Measurements from ENCODE around the gene TIMP3.

The TIMP3 gene

DNA sequence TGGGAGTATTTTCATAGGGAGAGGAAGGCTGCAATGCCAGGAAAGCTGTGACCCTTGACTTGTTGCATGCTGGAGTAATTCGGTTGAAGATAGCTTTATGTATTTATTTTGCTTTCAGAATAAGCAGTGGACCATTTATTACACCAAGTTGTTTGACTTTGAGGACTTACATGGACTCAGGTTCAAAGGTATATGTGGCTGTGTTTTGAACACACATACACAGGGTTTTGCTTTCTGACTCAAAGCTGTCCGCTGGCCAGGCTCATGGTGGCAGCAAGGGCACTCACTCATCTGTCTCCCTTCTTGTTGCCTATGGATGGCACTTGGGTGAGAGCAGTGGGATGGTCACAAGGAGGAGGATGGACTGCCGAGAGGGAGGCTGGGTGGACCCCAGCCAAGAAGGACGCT, 6.5 kb downstream of the TIMP3 start:
- no peak for DNase-seq (ENCODE audit: low read depth)

- no peak for DNase-seq (ENCODE audit: low read depth)
Observed at GRCh38 chr22:32809786-32810554, 8.5 kb downstream of the TIMP3 start.

DNA sequence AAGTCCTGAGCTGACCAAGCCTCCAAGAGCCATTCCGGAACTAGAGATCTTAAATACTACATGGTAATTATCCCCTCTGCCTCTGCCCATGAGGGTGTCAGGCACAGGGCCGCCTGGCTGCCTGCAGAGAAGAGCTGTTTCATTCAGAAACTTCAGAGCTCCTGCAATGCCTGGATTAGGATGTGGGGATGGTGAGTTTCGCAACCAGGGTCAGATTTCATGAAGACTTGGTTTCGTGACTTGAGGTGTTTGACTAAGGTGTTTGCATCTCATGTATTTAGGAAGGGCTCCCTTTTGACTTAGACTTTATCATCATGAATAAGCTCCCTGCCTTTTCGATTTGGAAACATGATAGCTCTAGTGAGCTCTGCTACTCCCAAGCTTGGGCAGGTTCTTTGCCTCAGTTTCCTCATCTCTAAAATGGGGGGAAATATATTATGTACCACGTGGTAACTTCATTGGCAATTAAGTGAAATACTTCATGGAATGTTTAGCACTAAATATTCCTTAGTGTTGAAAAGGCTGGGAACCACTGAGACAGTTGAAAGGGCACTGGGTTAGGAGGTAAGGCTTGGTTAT, 9.1 kb downstream of the TIMP3 start:
- DNase-seq (ENCODE audit: low read depth) = no peak

GRCh38 chr22:32811788-32812545, 10.5 kb downstream of the TIMP3 start:
- DNase-seq (ENCODE audit: low read depth) = no peak

DNA sequence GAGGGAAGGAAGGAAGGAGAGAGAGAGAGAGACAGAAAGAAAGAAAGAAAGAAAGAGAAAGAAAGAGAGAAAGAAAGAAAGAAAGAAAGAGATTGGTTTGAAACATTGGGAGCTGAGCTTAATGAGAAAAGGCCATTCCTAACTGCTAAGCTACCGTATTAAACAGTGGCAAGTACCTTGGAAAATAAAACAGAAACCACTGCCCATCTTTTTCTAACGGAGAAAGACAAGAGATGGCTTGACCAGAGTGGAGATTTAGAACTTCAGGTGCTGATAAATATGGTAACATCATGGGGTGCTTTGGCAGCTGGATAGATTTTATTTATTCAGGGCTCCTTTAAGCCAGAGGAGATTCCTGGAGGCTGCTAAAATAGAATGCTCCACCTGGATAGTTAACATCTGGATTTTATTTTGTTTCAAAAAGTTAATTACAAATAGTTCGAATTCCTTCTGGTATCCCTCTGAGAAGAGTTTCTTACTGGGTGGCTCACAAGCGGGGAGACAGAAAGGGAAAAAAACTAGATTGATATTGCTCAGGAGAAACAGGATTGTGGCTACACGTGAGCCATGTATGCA, 12.9 kb downstream of the TIMP3 start:
- no peak for DNase-seq (ENCODE audit: low read depth)

GRCh38 chr22:32815059-32815458, 13.6 kb downstream of the TIMP3 start:
- no peak for DNase-seq (ENCODE audit: low read depth)

DNA sequence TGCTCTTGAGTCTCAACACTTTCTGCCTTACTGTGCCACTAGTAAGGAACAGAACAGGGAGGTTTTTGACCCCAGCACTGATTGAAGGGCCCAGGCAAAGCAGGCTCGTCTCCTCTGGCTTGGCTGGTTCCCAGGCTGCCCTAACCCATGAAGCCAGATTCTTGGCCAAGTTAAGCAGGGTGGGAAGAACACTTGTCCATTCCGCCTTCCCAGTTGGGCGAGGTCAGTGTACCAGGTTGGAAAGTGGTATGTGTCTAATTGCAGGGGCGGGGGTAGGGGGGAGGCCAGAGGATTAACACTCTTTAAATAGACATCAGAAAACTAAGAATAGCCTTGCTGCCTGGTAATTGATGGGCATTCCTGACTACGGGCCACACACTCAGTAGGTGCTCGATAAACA, 14.4 kb downstream of the TIMP3 start:
- no peak for DNase-seq (ENCODE audit: low read depth)

GRCh38 chr22:32817137-32817730, 15.7 kb downstream of the TIMP3 start:
- no peak for DNase-seq (ENCODE audit: low read depth)

DNA sequence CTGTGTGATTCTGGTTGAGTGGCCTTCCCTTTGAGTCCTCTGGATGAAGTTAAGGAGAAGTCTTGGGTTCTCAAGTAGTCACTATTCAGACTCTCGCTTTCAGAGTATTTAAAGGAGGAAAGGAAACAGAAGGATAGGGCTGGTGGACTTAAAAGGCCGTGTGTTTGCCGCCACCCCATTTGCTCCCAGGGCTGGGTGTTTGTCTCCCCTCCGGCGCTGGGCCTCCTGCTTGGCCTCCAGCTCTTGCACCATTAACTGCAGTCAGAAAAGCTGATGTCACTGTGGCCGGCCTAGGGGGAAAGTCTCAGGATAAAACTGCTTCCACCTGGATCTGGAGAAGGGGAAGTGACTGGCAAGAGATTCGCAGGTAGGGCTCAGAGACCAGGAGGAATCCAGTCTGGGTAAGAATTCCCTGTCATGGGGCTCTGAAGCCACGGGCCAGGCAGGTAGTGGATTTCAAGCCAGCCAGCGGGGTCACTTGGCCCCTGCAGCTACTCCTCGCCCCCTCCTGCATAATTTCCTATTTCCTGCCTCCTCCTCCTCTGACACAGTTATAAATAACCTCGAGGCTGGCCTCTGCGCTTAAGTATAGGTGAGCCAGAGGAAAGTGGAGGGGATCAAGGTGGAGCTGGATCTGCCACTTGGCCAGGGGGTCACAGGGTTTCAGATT, 17.1 kb downstream of the TIMP3 start:
- no peak for DNase-seq (ENCODE audit: low read depth)

- DNase-seq (ENCODE audit: low read depth) = no peak
Observed at GRCh38 chr22:32819120-32819519, 17.6 kb downstream of the TIMP3 start.

- DNase-seq (ENCODE audit: low read depth) = no peak
Observed at GRCh38 chr22:32820131-32821119, 18.9 kb downstream of the TIMP3 start.

DNA sequence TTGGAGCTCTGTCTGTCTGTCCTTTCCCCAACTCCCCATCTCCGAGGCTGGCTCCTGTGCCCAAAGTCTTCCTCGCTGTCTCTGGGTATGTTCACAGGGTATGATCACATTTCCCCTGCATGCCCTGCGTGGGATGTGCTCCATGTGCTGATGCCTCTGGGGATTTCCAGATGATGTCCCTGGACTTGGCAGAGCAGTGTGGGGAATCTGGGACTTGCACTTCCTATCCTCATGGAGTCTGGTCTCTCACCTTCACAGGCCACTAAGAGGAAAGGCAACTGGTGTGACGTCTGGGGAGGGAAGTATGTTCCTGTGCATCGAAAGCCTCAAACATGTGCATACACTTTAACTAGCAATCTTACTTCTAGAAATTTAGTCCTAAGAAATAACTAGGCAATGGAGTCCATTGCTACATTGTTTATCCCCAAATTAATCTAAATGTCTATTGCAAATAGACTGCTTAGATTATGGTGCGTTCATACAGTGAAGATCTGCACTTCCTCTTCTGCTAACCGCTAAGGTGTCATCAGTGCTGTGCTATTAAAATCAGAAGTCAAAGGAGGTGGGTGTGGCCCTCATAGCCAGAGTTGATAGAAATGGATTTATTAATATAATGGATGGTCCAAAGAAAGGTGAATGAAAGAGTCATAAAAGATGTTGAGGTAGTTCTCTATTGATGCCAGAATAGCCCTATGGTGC, 20.8 kb downstream of the TIMP3 start:
- DNase-seq (ENCODE audit: low read depth) = no peak

DNA sequence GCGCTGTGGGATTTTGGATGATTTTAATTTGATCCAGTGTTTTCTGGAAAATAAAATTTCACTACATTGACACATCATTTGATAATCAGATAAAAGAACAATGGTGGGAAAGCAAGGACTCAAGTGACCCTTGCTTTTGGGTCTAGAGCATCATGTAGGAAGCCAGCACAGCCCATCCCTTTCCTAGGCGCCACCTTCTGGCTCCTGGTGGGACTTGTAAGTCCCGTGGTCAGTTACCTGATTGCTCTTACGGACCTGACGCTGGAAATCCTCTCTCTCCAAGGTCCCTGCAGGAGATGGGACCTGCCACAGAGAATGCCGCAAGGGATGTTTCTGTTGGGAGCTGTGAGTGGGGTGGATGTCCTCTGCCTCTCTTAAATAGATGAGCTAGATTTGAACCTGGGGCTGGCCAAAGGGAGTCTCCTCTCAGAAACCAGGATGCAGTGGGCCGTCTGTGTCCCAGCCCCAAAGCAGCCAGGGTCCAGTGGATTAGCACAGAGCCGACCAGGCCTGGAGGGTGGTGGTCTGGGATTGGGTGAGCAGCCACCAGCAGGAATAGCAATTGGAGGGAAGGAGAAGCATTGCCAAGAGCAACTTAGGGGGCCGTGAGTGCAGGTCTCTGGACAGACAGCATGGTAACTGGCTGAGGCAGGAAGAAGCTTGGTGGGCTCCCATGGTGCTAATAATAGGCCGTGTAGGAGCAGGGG, 21.7 kb downstream of the TIMP3 start:
- no peak for DNase-seq (ENCODE audit: low read depth)

DNA sequence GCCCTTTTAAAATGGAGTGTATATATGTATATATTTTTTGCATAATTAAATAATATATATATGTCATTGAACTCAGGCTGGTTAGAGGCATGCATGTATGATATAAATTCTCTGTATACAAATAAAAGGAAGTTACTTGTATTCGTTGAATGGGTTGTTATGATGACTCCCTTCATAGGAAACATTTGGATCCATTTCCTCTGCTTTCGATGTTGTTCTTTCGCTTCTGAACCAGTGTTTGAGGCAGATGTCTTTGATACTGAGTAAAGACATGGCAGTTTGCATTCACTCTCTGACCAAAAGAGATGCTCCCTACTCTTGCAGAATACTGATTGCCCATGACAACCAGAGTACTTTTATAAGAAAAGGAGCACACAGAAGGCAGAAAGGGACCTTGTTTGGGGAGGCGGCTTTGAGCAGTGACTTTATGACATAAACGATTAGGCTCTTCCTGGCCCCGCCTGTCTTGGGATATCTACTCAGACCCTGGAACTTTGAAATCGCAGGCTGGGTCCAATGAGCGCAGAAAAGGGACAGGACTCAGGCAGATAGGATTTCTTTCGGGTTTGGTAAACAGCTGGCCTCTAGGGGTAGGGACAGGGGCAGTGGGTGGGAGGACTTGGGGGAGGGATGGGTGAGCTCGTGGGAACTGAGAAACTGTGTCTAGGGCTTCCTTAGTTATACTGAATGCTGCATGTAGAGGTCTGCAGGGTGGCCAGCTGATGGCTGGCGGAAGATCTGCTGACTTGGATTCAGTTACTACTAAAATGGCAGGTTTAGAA, 23.2 kb downstream of the TIMP3 start:
- DNase-seq (ENCODE audit: low read depth) = no peak

- no peak for DNase-seq (ENCODE audit: low read depth)
Observed at GRCh38 chr22:32826537-32826936, 25.0 kb downstream of the TIMP3 start.

GRCh38 chr22:32827049-32827602, 25.6 kb downstream of the TIMP3 start:
- DNase-seq (ENCODE audit: low read depth) = no peak

DNA sequence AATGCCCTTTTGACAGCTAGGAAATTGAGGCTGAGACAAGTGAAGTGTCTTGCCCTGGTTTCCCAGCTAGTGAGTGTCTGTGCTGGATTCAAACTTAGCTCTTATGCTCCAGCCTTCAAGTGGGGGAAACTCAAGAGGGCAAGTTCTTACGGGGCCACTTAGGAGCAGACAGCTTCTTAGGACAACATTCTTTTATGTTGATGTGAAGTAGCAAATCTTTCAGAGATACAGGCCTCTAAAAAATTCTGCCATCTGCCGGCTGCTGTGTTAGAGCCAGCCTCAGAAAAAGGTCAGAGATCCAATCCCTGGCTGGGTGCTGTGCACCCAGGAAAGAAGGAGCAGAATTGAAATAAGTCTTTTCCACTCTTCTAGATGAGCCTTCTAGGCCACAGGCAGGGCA, 26.6 kb downstream of the TIMP3 start:
- no peak for DNase-seq (ENCODE audit: low read depth)

DNA sequence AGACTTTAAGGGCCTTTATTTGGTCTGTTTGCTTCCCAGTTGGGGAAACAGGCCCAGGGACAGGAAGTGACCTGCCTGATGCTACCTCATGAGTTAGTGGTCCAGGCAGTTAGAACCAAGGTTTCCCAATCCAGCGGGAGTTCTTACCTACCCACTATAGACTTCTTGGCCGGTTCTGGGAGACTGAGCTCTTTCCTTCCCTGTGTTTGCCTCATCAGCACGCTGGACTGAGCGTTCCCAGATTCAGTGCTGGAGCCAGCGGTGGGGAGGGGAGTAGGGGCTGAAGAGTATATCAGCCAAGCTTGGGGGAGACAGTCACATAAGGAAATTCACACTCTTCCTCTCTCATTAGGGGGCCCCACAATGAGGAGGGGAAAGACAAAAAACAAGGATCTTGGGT, 27.1 kb downstream of the TIMP3 start:
- no peak for DNase-seq (ENCODE audit: low read depth)
